H1 (cell line): ENCODE measurements around the gene GLG1. TPM values are rescaled to one million over a fixed set of nuclear protein-coding genes. Genes with fewer than 3 reads are reported as not detected.

Experiments used
- CHD1 ChIP-seq: IDR thresholded peaks from 2 replicates; pipeline ENCODE4 v1.6.1; 2012; ENCODE audit warnings: low read depth, low read length, improper control_type of control experiment
- SIN3A ChIP-seq, 2 experiments: IDR thresholded peaks in 1 of 2; conservative IDR thresholded peaks in 1 of 2; 2 replicates each; pipeline ENCODE4 v1.6.1; 2011 to 2012; ENCODE audit warnings: low read length in 2 of 2, improper control_type of control experiment in 1 of 2, low read depth in 1 of 2, mild to moderate bottlenecking in 1 of 2
- TAF1 ChIP-seq: IDR thresholded peaks from 2 replicates; pipeline ENCODE4 v1.6.1; 2011; ENCODE audit warnings: mild to moderate bottlenecking, low read depth, low read length
- polyA plus RNA-seq, 7 experiments: library from polyadenylated mRNA; depleted of rRNA in 3 of 7; stranded (reverse) in 5 of 7; unstranded in 2 of 7; fragments of >200 nt in 5 of 7; fragments of 200-250 nt in 2 of 7; gene quantifications; 1 replicate in 5 of 7; 2 replicates in 1 of 7; 4 replicates in 1 of 7; pipeline versions ENCODE4 v1.2.1 to v1.2.3, GENCODE V29; 2011 to 2013; ENCODE audit warnings: missing spikeins in 2 of 7, mixed read lengths in 2 of 7
- total RNA-seq: library from RNA; stranded (reverse); fragmentation: NEBNext Ultra II Directional; extraction: Animal tissue kit (Norgen Biotek cat#: 25700); gene quantifications from 2 replicates; pipeline ENCODE4 v1.2.1, GENCODE V29; 2021

GLG1 gene
- total and polyA plus RNA-seq, 2 of the 8 experiments (the other 6 are each of a cell fraction or from before 2014, with no cell fraction given): 53.4 to 139 TPM

GRCh38 chr16:74557275-74557674 is 49.6 kb downstream of the GLG1 start (continued):
- TF ChIP-seq SIN3A (conservative IDR thresholded peaks at IDR 0.05 in 1 of 2, IDR thresholded peaks at IDR 0.05 in 1 of 2; ENCODE audit: low read depth in 1 of 2, low read length in 2 of 2): no peak
- no peak for TF ChIP-seq TAF1
- TF ChIP-seq CHD1: no peak
